Fibroblast of skin of left biceps (primary cell): Measurements from ENCODE around the gene KCTD18.

Source experiments
- DNase-seq, 2 experiments: peaks; one replicate each; pipeline ENCODE4 v3.0.0-alpha.2; 2013; ENCODE audit warnings: low read depth in 2 of 2

The KCTD18 gene

GRCh38 chr2:200455958-200456421 lies 53.9 kb downstream of the KCTD18 start:
- DNase-seq, result no peak

DNA sequence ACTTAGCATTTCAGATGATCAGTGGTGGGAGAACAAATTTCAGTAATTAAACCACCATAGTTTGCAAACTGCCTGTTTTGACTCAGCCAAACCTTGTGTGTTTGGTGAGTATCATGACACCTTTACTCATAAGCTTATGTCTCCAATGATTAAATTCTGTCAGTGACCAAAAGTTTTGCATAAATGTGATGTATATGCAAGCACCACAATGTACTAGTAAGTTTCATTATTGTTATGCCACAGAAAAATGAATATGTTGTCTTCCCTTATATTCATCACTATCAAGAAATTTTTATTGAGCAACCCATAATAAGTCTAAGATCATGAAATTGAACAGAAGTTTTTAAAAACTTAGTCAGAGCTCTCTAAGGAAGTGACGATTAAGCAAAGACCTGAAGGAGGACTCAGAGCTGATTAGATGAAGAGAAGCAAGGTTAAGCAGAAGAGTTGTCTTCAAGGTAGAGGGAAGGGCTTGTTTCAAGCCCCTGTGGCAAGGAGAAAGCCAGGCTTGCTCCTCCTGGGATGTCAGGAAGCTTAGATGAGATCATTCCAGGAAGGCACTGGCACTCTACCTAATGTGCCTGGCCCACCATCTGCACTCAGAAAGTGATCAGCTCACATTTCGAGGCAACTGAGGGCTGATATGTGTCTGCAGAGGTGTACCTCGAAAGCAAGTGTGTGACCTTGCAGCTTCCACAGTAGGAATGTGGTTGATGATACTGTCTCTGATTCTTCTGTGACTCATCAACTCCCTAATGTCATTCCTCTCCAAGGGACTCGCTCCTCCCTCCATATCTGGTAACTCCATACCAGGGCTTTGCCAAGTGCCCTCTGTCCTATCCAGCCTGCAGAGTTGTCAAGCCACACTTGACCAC lies 54.7 kb downstream of the KCTD18 start:
- DNase-seq, result no peak

- no peak for DNase-seq
These were observed 55.9 kb downstream of the KCTD18 start for GRCh38 chr2:200453853-200454534.

GRCh38 chr2:200453142-200453852 lies 56.6 kb downstream of the KCTD18 start:
- no peak for DNase-seq

- no peak for DNase-seq
These were observed 57.5 kb downstream of the KCTD18 start for GRCh38 chr2:200452377-200452776.

DNA sequence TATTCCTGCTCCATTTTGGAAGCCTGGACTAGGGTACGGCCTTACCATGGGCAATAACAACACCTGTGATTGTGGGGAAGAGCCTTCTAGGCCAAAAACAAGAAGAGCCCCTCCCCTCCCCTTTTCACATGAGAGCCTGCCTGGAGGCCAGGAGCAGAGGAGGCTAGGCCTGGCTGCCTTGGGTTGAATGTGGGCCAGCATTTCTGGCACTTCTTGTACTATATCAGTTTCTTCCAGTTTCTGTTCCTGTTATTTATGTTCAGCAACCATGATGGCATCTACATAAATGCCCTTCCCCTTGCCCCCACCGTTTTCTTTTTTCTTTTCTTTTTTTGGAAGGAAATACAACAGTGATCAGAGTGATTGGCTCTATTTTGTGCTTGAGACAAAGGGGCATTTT lies 58.4 kb downstream of the KCTD18 start:
- DNase-seq, result no peak

GRCh38 chr2:200450288-200450687 lies 59.6 kb downstream of the KCTD18 start:
- DNase-seq, result no peak

GRCh38 chr2:200449149-200449548 lies 60.7 kb downstream of the KCTD18 start:
- no peak for DNase-seq

- no peak for DNase-seq
These were observed 61.4 kb downstream of the KCTD18 start for GRCh38 chr2:200448455-200448854.

GRCh38 chr2:200447139-200447855 lies 62.6 kb downstream of the KCTD18 start:
- no peak for DNase-seq

DNA sequence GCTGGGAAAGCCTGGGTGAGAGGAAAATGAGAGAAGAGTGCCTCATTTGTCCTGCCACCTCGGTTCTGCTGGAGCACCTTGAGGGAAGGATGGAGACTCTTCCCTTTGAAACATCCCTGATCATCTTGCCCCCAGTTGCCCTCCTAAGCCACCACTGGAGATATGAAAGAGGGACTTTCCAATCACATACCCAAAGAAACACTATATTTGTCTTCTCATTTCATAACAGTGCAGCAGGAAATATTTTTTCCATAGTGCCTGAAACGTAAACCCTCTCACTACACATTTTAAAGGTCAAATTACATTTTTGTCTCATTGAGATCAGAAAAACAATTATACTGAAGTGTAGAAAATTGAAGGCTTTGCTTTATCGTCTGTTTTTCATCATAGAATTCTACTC lies 63.3 kb downstream of the KCTD18 start:
- DNase-seq, result no peak

- no peak for DNase-seq
These were observed 64.6 kb downstream of the KCTD18 start for GRCh38 chr2:200445284-200445683.

DNA sequence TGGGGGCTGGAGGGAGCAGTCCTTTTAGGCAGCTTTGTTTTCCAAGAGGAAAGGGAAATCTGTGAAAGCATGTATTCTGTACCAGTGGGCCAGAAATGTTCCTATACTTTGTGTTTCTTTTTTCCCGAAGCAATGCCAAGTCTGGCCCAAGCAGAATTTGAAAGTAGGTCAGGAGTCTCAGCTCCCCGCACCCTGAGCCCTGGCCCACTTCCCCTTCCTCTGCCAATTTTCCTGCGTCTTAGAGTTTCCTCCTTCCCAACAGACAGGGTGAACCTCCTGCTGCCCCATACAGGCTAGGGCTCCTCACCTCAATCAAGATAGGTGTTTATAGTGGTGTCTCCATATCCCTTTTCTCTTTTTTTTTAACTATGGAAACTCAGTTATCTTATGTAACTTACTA lies 65.3 kb downstream of the KCTD18 start:
- no peak for DNase-seq

DNA sequence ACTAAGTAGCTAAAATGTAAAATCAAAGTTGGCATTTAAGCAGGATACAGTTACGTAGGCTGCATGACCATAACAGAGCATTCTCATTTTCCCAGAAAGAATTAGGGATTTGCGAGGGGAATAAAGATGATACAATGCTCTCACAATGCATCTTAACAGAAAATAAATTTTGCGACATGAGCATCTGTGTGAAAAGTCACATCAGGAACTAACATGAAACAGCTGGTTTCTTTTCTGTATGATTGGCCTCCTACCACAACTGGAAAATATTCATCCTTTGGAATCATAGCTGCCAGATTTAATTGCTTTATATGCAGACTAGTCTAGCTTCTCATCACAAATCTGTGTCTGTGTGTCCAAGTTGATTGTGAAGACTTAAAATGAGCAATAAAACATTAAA lies 66.0 kb downstream of the KCTD18 start:
- DNase-seq, result peak; percentile 22 to 23

- no peak for DNase-seq
These were observed 66.5 kb downstream of the KCTD18 start for GRCh38 chr2:200443376-200443775.

DNA sequence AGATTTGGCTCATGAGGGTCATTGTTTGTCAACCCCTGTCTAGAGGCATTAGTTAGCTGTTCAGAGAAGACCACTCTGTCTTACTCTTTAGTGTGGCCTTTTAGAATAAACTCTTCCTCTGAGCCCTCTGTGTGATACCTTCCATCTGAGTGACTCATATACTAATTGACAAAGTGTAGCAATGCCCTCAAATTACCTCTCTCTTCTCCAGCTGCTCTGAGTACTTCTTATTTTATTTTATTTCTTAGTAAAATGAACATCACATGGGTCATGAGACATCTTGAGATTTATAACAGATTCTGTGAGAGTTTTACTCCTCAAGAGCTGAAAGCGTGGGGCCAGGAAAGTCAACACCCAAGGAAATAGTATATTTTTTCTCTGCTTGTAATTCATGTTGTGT lies 67.4 kb downstream of the KCTD18 start:
- DNase-seq, result peak; percentile 52 to 61

DNA sequence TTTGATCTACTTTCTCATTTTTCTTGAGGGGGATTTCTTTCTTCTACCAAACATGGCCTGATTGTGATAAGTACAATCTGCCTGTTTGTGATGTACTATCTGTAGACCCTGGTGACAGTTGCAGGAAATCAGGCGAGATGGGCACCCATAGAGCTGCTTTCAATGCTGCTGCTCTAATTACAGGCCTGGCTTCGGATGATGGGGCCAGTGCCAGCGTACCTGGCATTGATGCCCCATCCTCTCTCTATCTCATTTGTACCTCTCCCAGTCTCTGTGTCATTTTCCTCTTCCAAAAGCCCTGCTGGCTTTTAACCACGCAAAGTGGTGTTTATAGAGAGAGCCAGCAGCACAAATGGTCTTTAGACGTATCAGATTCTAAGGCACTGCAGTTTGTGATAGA lies 69.9 kb downstream of the KCTD18 start:
- DNase-seq, result no peak
